GM12878 (cell line): ENCODE measurements around the gene KARS1. TPM values are rescaled to one million over a fixed set of nuclear protein-coding genes. Genes with fewer than 3 reads are reported as not detected.

ENCODE experiments used
- ATAC-seq: fragments of 200-7000 bp; cut with Tn5 transposase; 3 replicates; pipeline ENCODE4 v1.9.1; 2020; ENCODE audit warnings: mild to moderate bottlenecking, moderate library complexity
- BruUV-seq: library from RNA; stranded (reverse); fragments of 400-500 nt; replicated peaks from 2 replicates; lab custom pipeline; 2021; lab: Mats Ljungman, UMichigan
- CTCF ChIA-PET: fragments of 300-600 bp; sonication (Branson Sonifier 250); formaldehyde crosslinking; extraction: SDS; loops from one replicate; lab custom pipeline; 2021; ENCODE audit warnings: inconsistent platforms; lab: Yijun Ruan, JAX
- POLR2A ChIA-PET: fragments of 350-600 bp; formaldehyde crosslinking; extraction: SDS; loops from one replicate; lab custom pipeline; 2021; ENCODE audit warnings: inconsistent platforms; lab: Charles Lee
- RAD21 ChIA-PET: fragments of 300-600 bp; sonication (Branson Sonifier 250); formaldehyde crosslinking; loops from one replicate; lab custom pipeline; 2023; ENCODE audit warnings: antibody characterized with exemption; ENCODE audit not compliant: unreplicated experiment; lab: Charles Lee
- SMC1A ChIA-PET: fragments of 300-600 bp; sonication (Branson Sonifier 250); formaldehyde crosslinking; loops from one replicate; lab custom pipeline; 2023; ENCODE audit not compliant: unreplicated experiment, uncharacterized antibody; lab: Charles Lee
- DNase-seq: peaks from one replicate; pipeline ENCODE4 v3.0.0-alpha.2; 2011; ENCODE audit warnings: low read depth, low spot score
- FAIRE-seq: peaks from 3 replicates; lab custom pipeline; 2011; peaks lifted over from hg19 to GRCh38; lab: Jason Lieb, UNC
- H2AFZ ChIP-seq: 2 replicates; pipeline ENCODE4 v1.6.0; 2011; ENCODE audit warnings: low read depth, low read length, control low read depth; ENCODE audit not compliant: control insufficient read depth
- H3K27ac ChIP-seq: 2 replicates; pipeline ENCODE4 v1.5.1; 2011; ENCODE audit warnings: control low read depth; ENCODE audit not compliant: control insufficient read depth, insufficient read depth
- H3K27me3 ChIP-seq, 2 experiments: replicated peaks in 1 of 2; 2 replicates each; pipeline versions ENCODE4 v1.6.0 to v1.6.1; 2011; ENCODE audit warnings: low read length in 1 of 2; ENCODE audit not compliant: control insufficient read depth in 2 of 2, insufficient read depth in 2 of 2
- H3K36me3 ChIP-seq, 2 experiments: 2 replicates each; pipeline ENCODE4 v1.5.1; 2011; ENCODE audit warnings: low read length in 1 of 2; ENCODE audit not compliant: control insufficient read depth in 2 of 2, insufficient read depth in 2 of 2
- H3K4me1 ChIP-seq: 2 replicates; pipeline ENCODE4 v1.6.1; 2011; ENCODE audit warnings: mild to moderate bottlenecking, low read length, moderate library complexity, mixed read lengths; ENCODE audit not compliant: control insufficient read depth, insufficient read depth
- H3K4me2 ChIP-seq: 2 replicates; pipeline ENCODE4 v1.6.0; 2011; ENCODE audit warnings: control low read depth; ENCODE audit not compliant: control insufficient read depth, insufficient read depth
- H3K4me3 ChIP-seq: fragments of 200-600 bp; sonication (generic); 2 replicates; pipeline ENCODE4 v1.5.1; 2016
- H3K79me2 ChIP-seq: 2 replicates; pipeline ENCODE4 v1.6.0; 2011; ENCODE audit warnings: low read length; ENCODE audit not compliant: control insufficient read depth, insufficient read depth
- H3K9ac ChIP-seq: 2 replicates; pipeline ENCODE4 v1.8.0; 2011; ENCODE audit warnings: low read length, control low read depth, mixed read lengths; ENCODE audit not compliant: control insufficient read depth, insufficient read depth
- H3K9me3 ChIP-seq: replicated peaks from 3 replicates; pipeline ENCODE4 v1.5.1; 2011; ENCODE audit warnings: mild to moderate bottlenecking, low read length; ENCODE audit not compliant: control insufficient read depth, insufficient read depth
- H4K20me1 ChIP-seq: 2 replicates; pipeline ENCODE4 v1.6.0; 2011; ENCODE audit not compliant: control insufficient read depth, insufficient read depth
- BCLAF1 ChIP-seq: fragments of 450-650 bp; IDR thresholded peaks from 2 replicates; pipeline ENCODE4 v1.6.1; 2017; ENCODE audit warnings: antibody characterized with exemption, mild to moderate bottlenecking, moderate library complexity
- E2F8 ChIP-seq: fragments of 450-650 bp; IDR thresholded peaks from 2 replicates; pipeline ENCODE4 v1.6.1; 2018; ENCODE audit warnings: mild to moderate bottlenecking, low read depth, moderate library complexity; ENCODE audit not compliant: partially characterized antibody
- ESRRA ChIP-seq: IDR thresholded peaks from 2 replicates; pipeline ENCODE4 v1.6.1; 2012; ENCODE audit warnings: mild to moderate bottlenecking, low read length, improper control_type of control experiment
- HDAC2 ChIP-seq: fragments of 200-600 bp; sonication (generic); IDR thresholded peaks from 2 replicates; pipeline ENCODE4 v1.6.1; 2017
- IKZF1 ChIP-seq: fragments of 450-650 bp; conservative IDR thresholded peaks from 2 replicates; pipeline ENCODE4 v1.6.1; 2017; ENCODE audit warnings: antibody characterized with exemption, mild to moderate bottlenecking
- IRF4 ChIP-seq: IDR thresholded peaks from 2 replicates; pipeline ENCODE4 v1.6.1; 2011; ENCODE audit warnings: low read depth, low read length
- LARP7 ChIP-seq: fragments of 450-650 bp; IDR thresholded peaks from 2 replicates; pipeline ENCODE4 v1.6.1; 2017; ENCODE audit warnings: mild to moderate bottlenecking
- MTA2 ChIP-seq: fragments of 450-650 bp; IDR thresholded peaks from 2 replicates; pipeline ENCODE4 v1.6.1; 2016; ENCODE audit warnings: low read depth, mild to moderate bottlenecking, moderate library complexity
- MTA3 ChIP-seq: IDR thresholded peaks from 2 replicates; pipeline ENCODE4 v1.6.1; 2012; ENCODE audit warnings: low read length, inconsistent platforms, borderline replicate concordance
- PAX5 ChIP-seq: IDR thresholded peaks from 2 replicates; pipeline ENCODE4 v1.6.1; 2011; ENCODE audit warnings: low read depth, low read length, borderline replicate concordance
- SPI1 ChIP-seq: IDR thresholded peaks from 2 replicates; pipeline ENCODE4 v1.6.1; 2011; ENCODE audit warnings: low read depth, mild to moderate bottlenecking, low read length, moderate library complexity, borderline replicate concordance; ENCODE audit not compliant: insufficient read depth
- SREBF2 ChIP-seq: IDR thresholded peaks from 2 replicates; pipeline ENCODE4 v1.6.1; 2012; ENCODE audit warnings: mild to moderate bottlenecking, low read length
- TCF7 ChIP-seq: IDR thresholded peaks from 2 replicates; pipeline ENCODE4 v1.6.1; 2014; ENCODE audit warnings: antibody characterized with exemption, borderline replicate concordance
- YBX1 ChIP-seq: fragments of 450-650 bp; IDR thresholded peaks from 2 replicates; pipeline ENCODE4 v1.6.1; 2016; ENCODE audit warnings: antibody characterized with exemption
- ZNF24 ChIP-seq: fragments of 450-650 bp; IDR thresholded peaks from 2 replicates; pipeline ENCODE4 v1.6.1; 2017; ENCODE audit warnings: antibody characterized with exemption, mild to moderate bottlenecking
- ZSCAN29 ChIP-seq: fragments of 450-650 bp; IDR thresholded peaks from 2 replicates; pipeline ENCODE4 v1.6.1; 2017; ENCODE audit warnings: mild to moderate bottlenecking, moderate library complexity
- WGBS: methylation state at CpG from one replicate; pipeline ENCODE4 v1.1.6; 2016; ENCODE audit warnings: low lambda C conversion rate; ENCODE audit not compliant: insufficient replicate concordance, insufficient coverage; ENCODE audit errors: missing lambda C conversion rate; 5-methylcytosine and 5-hydroxymethylcytosine counted together
- in situ Hi-C: fragments of 300-500 bp; cut with MboI; formaldehyde crosslinking; loops from 9 replicates; pipeline ENCODE4 v1.14.3; 2018; ENCODE audit warnings: mixed read lengths
- intact Hi-C: fragments of 100-400 bp; cut with micrococcal nuclease; formaldehyde crosslinking; loops from one replicate; pipeline ENCODE4 v1.14.2; 2022; ENCODE audit not compliant: unreplicated experiment
- polyA plus RNA-seq, 11 experiments: library from polyadenylated mRNA; depleted of rRNA in 4 of 11; unstranded in 6 of 11; stranded (reverse) in 5 of 11; fragments of >200 nt; fragmentation: Nextera tagmentation in 4 of 11; fragmentation: Illumina TruSeq in 1 of 11; extraction: Ambion mirVana in 4 of 11; extraction: Trizol in 1 of 11; gene quantifications; 1 replicate in 1 of 11; 2 replicates in 10 of 11; pipeline versions ENCODE4 v1.2.1 to v1.2.3, GENCODE V29; 2011 to 2016; ENCODE audit warnings: inconsistent platforms in 2 of 11, missing spikeins in 2 of 11, low read depth in 1 of 11
- total RNA-seq, 4 experiments: library from RNA; depleted of rRNA in 3 of 4; stranded (reverse); fragments of >200 nt in 3 of 4; fragmentation: Illumina TruSeq in 1 of 4; extraction: Trizol in 1 of 4; gene quantifications; 2 replicates each; pipeline versions ENCODE4 v1.2.1 to v1.2.3, GENCODE V29; 2013 to 2021

Gene KARS1
- total and polyA plus RNA-seq, 10 of the 15 experiments (the other 5 are each of a cell fraction or from before 2014, with no cell fraction given), result 187 to 312 (median 211) TPM

GRCh38 chr16:75679366-75679765 lies 31.9 kb upstream of the KARS1 start:
- no TSS peak for BruUV-seq
- ATAC-seq (no peak), DNase-seq (no peak), FAIRE-seq (no peak)
- H3K9me3 ChIP-seq, result no peaks in the 10 kb centered on the region
- no peaks in the 10 kb centered on the region for H3K36me3 ChIP-seq
- ChIA-PET SMC1A (no interaction called here), CTCF (no interaction called here), RAD21 (no interaction called here), POLR2A (no interaction called here)
- intact Hi-C loops (no loop called here), in situ Hi-C loops (no loop called here)
- no peak overlapping the region for H3K4me2 ChIP-seq
- no peak overlapping the region for H3K4me3 ChIP-seq
- H3K27me3 ChIP-seq, result no peaks in the 10 kb centered on the region
- WGBS, result 66% methylated on average over 5 of the region's 5 CpGs
- no peak overlapping the region for H3K9ac ChIP-seq
- no peak overlapping the region for H3K27ac ChIP-seq
- H3K4me1 ChIP-seq, result no peaks in the 10 kb centered on the region
- no peak overlapping the region for H2AFZ ChIP-seq
- H4K20me1 ChIP-seq, result no peaks in the 10 kb centered on the region
- TF ChIP-seq ZSCAN29 (no peak), SREBF2 (no peak), MTA2 (no peak), MTA3 (no peak), SPI1 (no peak), YBX1 (no peak), TCF7 (no peak), E2F8 (no peak), IRF4 (no peak), BCLAF1 (no peak), ZNF24 (no peak), ESRRA (no peak), PAX5 (no peak), HDAC2 (no peak), LARP7 (no peak), IKZF1 (no peak)
- H3K79me2 ChIP-seq, result no peaks in the 10 kb centered on the region
